Lower leg skin (tissue), 3 donors: ENCODE measurements around the gene WNT2.

Source experiments
- POLR2A ChIP-seq, 2 donors: fragments of 450-650 bp; IDR thresholded peaks; one replicate each; pipeline ENCODE4 v1.6.1; 2016 to 2017; ENCODE audit warnings: antibody characterized with exemption in 2 of 2, mild to moderate bottlenecking in 1 of 2, moderate library complexity in 1 of 2
- TF ChIP-seq, protein P1 (sequence below), 3 donors: fragments of 450-650 bp; IDR thresholded peaks; one replicate each; pipeline ENCODE4 v1.5.1; 2016; ENCODE audit warnings: antibody characterized with exemption in 3 of 3, mild to moderate bottlenecking in 3 of 3, moderate library complexity in 2 of 3

DNA sequence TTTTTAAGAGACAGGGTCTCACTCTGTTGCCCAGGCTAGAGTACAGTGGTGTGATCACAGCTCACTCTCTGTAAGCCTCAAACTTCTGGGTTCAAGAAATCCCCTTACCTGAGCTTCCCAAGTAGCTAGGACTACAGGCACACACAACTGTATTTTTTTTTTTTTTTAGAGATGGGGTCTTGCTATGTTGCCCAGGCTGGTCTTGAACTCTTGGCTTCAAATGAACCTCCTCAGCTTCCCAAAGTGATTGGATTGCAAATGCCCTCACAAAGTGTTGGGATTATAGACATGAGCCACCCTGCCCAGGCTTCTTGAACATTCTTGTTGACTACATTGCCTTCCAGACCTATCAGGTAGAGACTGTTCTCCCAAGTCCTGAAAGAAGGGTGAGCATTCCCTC is 72.6 kb downstream of the WNT2 start:
- TF ChIP-seq, protein P1, sequence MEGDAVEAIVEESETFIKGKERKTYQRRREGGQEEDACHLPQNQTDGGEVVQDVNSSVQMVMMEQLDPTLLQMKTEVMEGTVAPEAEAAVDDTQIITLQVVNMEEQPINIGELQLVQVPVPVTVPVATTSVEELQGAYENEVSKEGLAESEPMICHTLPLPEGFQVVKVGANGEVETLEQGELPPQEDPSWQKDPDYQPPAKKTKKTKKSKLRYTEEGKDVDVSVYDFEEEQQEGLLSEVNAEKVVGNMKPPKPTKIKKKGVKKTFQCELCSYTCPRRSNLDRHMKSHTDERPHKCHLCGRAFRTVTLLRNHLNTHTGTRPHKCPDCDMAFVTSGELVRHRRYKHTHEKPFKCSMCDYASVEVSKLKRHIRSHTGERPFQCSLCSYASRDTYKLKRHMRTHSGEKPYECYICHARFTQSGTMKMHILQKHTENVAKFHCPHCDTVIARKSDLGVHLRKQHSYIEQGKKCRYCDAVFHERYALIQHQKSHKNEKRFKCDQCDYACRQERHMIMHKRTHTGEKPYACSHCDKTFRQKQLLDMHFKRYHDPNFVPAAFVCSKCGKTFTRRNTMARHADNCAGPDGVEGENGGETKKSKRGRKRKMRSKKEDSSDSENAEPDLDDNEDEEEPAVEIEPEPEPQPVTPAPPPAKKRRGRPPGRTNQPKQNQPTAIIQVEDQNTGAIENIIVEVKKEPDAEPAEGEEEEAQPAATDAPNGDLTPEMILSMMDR (IDR thresholded peaks at IDR 0.05), result no peak
- TF ChIP-seq POLR2A (IDR thresholded peaks at IDR 0.05), result no peak
